ENCODE measurements around the gene SPART.
"Not testable (repeated sequence)": the region's sequence is repeated elsewhere in the genome, so short reads cannot be mapped to it uniquely, and the experiment has no call there.

Gene SPART

GRCh38 chr13:36339600-36340155, 6.5 kb downstream of the SPART start:
- peaks cover 0 to 10% (median under 1%) of the 10 kb centered on the region in 3 donors for H3K36me3 ChIP-seq
- intact Hi-C loops (cut with DNase I; ENCODE audit: low total_unique reads), result no loop called here
- no peak for TF ChIP-seq CTCF (IDR thresholded peaks at IDR 0.05)
- H3K27ac ChIP-seq, result no peak overlapping the region
- no peak for DNase-seq
- H3K9me3 ChIP-seq, result no peaks in the 10 kb centered on the region
- no peaks in the 10 kb centered on the region for H3K27me3 ChIP-seq
- peaks cover 0 to 75% (median 28%) of the 10 kb centered on the region in 4 donors for H3K4me1 ChIP-seq
- no peak overlapping the region for H3K4me3 ChIP-seq

- intact Hi-C loops (cut with DNase I; ENCODE audit: low total_unique reads), result no loop called here
- H3K4me1 ChIP-seq, result peaks cover 0 to 75% (median 22%) of the 10 kb centered on the region in 4 donors
- H3K9me3 ChIP-seq, result no peaks in the 10 kb centered on the region
- no peaks in the 10 kb centered on the region for H3K27me3 ChIP-seq
- no peak overlapping the region for H3K27ac ChIP-seq
- H3K36me3 ChIP-seq, result peaks cover 0 to 13% (median 4%) of the 10 kb centered on the region in 3 donors
- DNase-seq, result no peak
- no peak overlapping the region for H3K4me3 ChIP-seq
- no peak for TF ChIP-seq CTCF (IDR thresholded peaks at IDR 0.05)
These were observed 8.1 kb downstream of the SPART start for GRCh38 chr13:36337938-36338641.

- intact Hi-C loops (cut with DNase I; ENCODE audit: low total_unique reads), result no loop called here
- Histone ChIP-seq H3K36me3 (peaks cover 12 to 34% (median 31%) of the 10 kb centered on the region in 3 donors), H3K27ac (no peak overlapping the region), H3K27me3 (no peaks in the 10 kb centered on the region), H3K4me1 (peaks cover 0 to 82% (median 13%) of the 10 kb centered on the region in 4 donors), H3K4me3 (no peak overlapping the region), H3K9me3 (no peaks in the 10 kb centered on the region)
- no peak for DNase-seq
- no peak for TF ChIP-seq CTCF (IDR thresholded peaks at IDR 0.05)
These were observed 13.2 kb downstream of the SPART start for GRCh38 chr13:36332986-36333385.

- H3K27ac ChIP-seq; H3K27me3 ChIP-seq; DNase-seq; H3K9me3 ChIP-seq; H3K4me3 ChIP-seq; intact Hi-C loops (cut with DNase I; ENCODE audit: low total_unique reads): not testable (repeated sequence)
- H3K36me3 ChIP-seq, result peaks cover 20 to 41% (median 37%) of the 10 kb centered on the region in 3 donors
- peaks cover 0 to 75% (median 13%) of the 10 kb centered on the region in 4 donors for H3K4me1 ChIP-seq
These were observed 13.9 kb downstream of the SPART start for GRCh38 chr13:36332255-36332654.

- no peak for DNase-seq
- no peak overlapping the region for H3K4me3 ChIP-seq
- H3K27ac ChIP-seq, result no peak overlapping the region
- intact Hi-C loops (cut with DNase I; ENCODE audit: low total_unique reads), result no loop called here
- no peaks in the 10 kb centered on the region for H3K9me3 ChIP-seq
- no peaks in the 10 kb centered on the region for H3K27me3 ChIP-seq
- TF ChIP-seq CTCF (IDR thresholded peaks at IDR 0.05), result no peak
- peaks cover 28 to 50% (median 43%) of the 10 kb centered on the region in 3 donors for H3K36me3 ChIP-seq
- H3K4me1 ChIP-seq, result peaks cover 0 to 73% (median 13%) of the 10 kb centered on the region in 4 donors
These were observed 14.9 kb downstream of the SPART start for GRCh38 chr13:36331280-36331679.

- DNase-seq, result no peak
- no peaks in the 10 kb centered on the region for H3K9me3 ChIP-seq
- no peak overlapping the region for H3K27ac ChIP-seq
- no peak for TF ChIP-seq CTCF (IDR thresholded peaks at IDR 0.05)
- H3K4me1 ChIP-seq, result peaks cover 0 to 58% (median 8%) of the 10 kb centered on the region in 4 donors
- intact Hi-C loops (cut with DNase I; ENCODE audit: low total_unique reads), result no loop called here
- H3K27me3 ChIP-seq, result no peaks in the 10 kb centered on the region
- H3K4me3 ChIP-seq, result no peak overlapping the region
- peaks cover 47 to 66% (median 49%) of the 10 kb centered on the region in 3 donors for H3K36me3 ChIP-seq
These were observed 16.8 kb downstream of the SPART start for GRCh38 chr13:36329361-36329760.

Data from tibial artery (tissue), 4 donors.